Measurements from ENCODE around the gene TSPAN14.

TSPAN14 gene

DNA sequence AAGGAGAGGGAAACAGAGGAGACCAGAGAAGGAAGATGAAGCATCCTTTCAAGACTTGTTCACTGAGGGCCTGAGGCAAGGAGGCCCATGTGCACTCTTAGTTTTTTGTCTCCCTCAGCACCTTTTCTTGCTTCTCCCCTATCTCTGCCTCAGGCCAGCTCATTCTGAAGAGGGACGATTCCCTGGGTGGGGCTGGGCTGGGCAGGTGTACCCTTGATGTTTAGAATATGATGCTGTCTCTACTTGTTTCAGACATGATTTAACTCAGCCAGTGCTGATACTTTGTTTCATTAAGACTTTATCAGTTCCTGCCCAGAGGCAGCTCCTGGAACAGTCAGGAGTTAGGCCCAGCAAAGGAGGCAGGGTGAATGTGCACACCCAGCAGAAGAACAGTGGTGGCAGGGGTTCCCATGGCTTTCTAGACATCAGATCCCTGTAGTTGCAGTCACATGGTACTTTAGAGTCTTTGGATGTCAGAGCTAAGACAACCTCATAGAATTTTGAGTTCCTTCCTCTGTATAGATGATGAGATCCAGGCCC is 42.4 kb upstream of the TSPAN14 start:
- no peak for DNase-seq (ENCODE audit: extremely low read depth, insufficient read length)
- H3K27me3 ChIP-seq (replicated peaks; ENCODE audit: control insufficient read depth, insufficient read depth, low read length) = no peaks in the 10 kb centered on the region
- no peaks in the 10 kb centered on the region for H3K36me3 ChIP-seq (ENCODE audit: control insufficient read depth, insufficient read depth, low read length)
- TF ChIP-seq, protein P1, sequence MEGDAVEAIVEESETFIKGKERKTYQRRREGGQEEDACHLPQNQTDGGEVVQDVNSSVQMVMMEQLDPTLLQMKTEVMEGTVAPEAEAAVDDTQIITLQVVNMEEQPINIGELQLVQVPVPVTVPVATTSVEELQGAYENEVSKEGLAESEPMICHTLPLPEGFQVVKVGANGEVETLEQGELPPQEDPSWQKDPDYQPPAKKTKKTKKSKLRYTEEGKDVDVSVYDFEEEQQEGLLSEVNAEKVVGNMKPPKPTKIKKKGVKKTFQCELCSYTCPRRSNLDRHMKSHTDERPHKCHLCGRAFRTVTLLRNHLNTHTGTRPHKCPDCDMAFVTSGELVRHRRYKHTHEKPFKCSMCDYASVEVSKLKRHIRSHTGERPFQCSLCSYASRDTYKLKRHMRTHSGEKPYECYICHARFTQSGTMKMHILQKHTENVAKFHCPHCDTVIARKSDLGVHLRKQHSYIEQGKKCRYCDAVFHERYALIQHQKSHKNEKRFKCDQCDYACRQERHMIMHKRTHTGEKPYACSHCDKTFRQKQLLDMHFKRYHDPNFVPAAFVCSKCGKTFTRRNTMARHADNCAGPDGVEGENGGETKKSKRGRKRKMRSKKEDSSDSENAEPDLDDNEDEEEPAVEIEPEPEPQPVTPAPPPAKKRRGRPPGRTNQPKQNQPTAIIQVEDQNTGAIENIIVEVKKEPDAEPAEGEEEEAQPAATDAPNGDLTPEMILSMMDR (IDR thresholded peaks at IDR 0.05; ENCODE audit: insufficient read depth, low read length, poor library complexity, severe bottlenecking) = no peak
- H3K4me3 ChIP-seq (replicated peaks; ENCODE audit: low read depth, low read length) = no peak overlapping the region

GRCh38 chr10:80412486-80412885 is 41.6 kb upstream of the TSPAN14 start:
- Histone ChIP-seq H3K27me3 (replicated peaks; ENCODE audit: control insufficient read depth, insufficient read depth, low read length) (no peaks in the 10 kb centered on the region), H3K36me3 (ENCODE audit: control insufficient read depth, insufficient read depth, low read length) (no peaks in the 10 kb centered on the region), H3K4me3 (replicated peaks; ENCODE audit: low read depth, low read length) (no peak overlapping the region)
- TF ChIP-seq, protein P1 (IDR thresholded peaks at IDR 0.05; ENCODE audit: insufficient read depth, low read length, poor library complexity, severe bottlenecking) = no peak
- DNase-seq (ENCODE audit: extremely low read depth, insufficient read length) = no peak

GRCh38 chr10:80413271-80413996 is 40.7 kb upstream of the TSPAN14 start:
- TF ChIP-seq, protein P1 (IDR thresholded peaks at IDR 0.05; ENCODE audit: insufficient read depth, low read length, poor library complexity, severe bottlenecking) = no peak
- no peak for DNase-seq (ENCODE audit: extremely low read depth, insufficient read length)
- no peaks in the 10 kb centered on the region for H3K36me3 ChIP-seq (ENCODE audit: control insufficient read depth, insufficient read depth, low read length)
- no peaks in the 10 kb centered on the region for H3K27me3 ChIP-seq (replicated peaks; ENCODE audit: control insufficient read depth, insufficient read depth, low read length)
- no peak overlapping the region for H3K4me3 ChIP-seq (replicated peaks; ENCODE audit: low read depth, low read length)

DNA sequence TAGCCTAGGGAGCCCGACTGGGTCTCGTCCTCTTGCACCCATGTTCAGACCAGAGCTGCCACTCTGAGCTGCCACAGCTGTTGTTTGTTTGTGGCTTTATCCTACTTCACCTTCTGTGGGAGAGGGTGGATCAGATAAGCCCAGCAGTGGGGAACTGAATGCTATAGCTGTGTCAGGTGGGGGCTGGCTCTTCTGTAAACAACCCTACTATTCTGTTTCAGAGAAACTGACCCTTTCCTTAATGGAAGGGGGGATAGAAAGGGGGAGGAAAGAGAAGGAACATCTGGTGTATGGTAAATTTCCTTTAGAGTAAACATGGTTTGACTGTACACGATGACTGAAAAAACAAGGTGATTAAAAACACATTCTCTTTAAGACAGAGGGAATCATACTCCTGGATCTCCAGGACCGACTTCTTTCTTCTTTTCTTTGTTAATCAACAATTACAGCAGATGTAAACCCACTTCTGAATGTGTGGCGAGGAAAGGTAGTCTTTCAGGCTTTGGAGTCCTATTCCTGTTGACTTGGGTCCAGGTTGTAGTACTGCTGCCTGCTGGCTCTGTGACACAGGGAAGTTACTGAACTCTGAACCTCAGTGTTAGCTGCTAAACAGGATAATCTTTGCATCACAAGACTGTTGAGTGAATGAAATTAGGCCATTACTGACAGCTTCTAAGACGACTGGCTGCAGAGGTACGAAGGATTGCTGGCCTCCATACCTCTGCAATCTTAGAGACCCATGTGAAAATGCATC is 39.8 kb upstream of the TSPAN14 start:
- H3K4me3 ChIP-seq (replicated peaks; ENCODE audit: low read depth, low read length) = no peak overlapping the region
- H3K27me3 ChIP-seq (replicated peaks; ENCODE audit: control insufficient read depth, insufficient read depth, low read length) = no peaks in the 10 kb centered on the region
- TF ChIP-seq, protein P1 (IDR thresholded peaks at IDR 0.05; ENCODE audit: insufficient read depth, low read length, poor library complexity, severe bottlenecking) = no peak
- no peak for DNase-seq (ENCODE audit: extremely low read depth, insufficient read length)
- H3K36me3 ChIP-seq (ENCODE audit: control insufficient read depth, insufficient read depth, low read length) = no peaks in the 10 kb centered on the region

- H3K36me3 ChIP-seq (ENCODE audit: control insufficient read depth, insufficient read depth, low read length) = no peaks in the 10 kb centered on the region
- no peak for DNase-seq (ENCODE audit: extremely low read depth, insufficient read length)
- TF ChIP-seq, protein P1 (IDR thresholded peaks at IDR 0.05; ENCODE audit: insufficient read depth, low read length, poor library complexity, severe bottlenecking) = no peak
Observed at GRCh38 chr10:80415734-80416478, 38.2 kb upstream of the TSPAN14 start.

More at GRCh38 chr10:80415734-80416478, 38.2 kb upstream of the TSPAN14 start:
- H3K4me3 ChIP-seq (replicated peaks; ENCODE audit: low read depth, low read length) = no peak overlapping the region
- no peaks in the 10 kb centered on the region for H3K27me3 ChIP-seq (replicated peaks; ENCODE audit: control insufficient read depth, insufficient read depth, low read length)
